DMS53 (cell line): ENCODE data around the gene TNFAIP8L1.

Source experiments
- DNase-seq: peaks from one replicate; lab custom pipeline; 2025; lab: John Stamatoyannopoulos, UW

The TNFAIP8L1 gene

DNA sequence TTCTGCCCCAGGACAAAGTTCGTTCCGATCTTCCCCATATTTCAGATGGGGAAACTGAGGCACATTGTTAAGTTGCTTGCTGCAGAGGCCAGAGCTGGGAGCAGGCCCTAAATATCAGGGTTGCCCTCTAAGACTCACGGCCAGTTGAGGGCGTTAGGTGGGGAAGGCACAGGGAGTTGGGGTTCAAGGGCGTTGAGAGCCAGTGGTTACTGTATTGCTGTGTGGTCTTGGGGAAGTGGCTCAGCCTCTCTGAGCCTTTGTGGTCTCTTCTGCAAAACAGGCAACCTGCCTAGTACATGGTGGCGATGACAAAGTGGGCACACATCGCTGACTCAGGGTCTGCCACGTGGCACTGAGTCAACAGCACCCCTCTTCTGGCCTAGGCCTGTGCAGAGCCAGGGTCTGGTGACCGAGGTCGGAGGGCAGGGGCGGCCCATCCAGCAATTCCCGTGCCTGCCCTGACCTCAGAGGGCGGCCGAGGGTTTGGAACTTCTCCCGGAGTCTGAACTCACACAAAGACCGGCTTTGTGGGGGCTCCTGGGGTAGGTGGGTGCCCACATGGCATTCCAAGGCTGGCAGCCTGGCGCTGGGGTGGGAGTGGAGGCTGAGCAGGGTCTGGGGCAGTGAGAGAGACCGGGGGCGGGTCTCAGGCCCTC lies 10.2 kb downstream of the TNFAIP8L1 start:
- DNase-seq = no peak

- DNase-seq = no peak
Measured at GRCh38 chr19:4650159-4650558, 10.8 kb downstream of the TNFAIP8L1 start.

GRCh38 chr19:4652075-4652474 lies 12.8 kb downstream of the TNFAIP8L1 start:
- no peak for DNase-seq

DNA sequence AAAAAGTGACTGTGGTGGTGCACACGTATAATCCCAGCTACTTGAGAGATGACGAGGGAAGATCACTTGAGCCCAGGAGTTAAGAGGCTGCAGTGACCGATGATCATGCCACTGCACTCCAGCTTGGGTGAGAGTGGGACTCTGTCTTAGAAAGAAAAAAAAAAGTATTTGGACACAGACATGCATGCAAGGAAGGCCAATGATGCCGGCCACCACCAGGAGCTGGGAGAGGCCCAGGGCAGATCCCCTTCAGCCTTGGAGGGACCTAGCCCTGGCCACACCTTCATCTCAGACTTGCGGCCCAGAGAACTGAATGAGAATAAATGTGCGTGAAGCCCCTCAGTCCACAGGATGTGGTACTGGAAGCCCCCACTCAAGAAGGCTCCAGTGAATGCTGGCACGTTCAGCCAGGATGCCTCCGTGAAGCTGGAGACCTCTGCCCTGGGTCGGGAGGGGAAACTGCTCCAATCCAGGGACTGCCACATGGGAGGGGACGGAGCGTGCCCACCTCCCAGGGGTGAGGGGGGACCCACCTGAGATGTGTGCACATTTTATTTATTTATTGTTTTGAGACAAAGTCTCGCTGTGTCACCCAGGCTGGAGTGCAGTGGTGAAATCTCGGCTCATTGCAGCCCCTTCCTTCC lies 14.6 kb downstream of the TNFAIP8L1 start:
- DNase-seq = peak; percentile 17

DNA sequence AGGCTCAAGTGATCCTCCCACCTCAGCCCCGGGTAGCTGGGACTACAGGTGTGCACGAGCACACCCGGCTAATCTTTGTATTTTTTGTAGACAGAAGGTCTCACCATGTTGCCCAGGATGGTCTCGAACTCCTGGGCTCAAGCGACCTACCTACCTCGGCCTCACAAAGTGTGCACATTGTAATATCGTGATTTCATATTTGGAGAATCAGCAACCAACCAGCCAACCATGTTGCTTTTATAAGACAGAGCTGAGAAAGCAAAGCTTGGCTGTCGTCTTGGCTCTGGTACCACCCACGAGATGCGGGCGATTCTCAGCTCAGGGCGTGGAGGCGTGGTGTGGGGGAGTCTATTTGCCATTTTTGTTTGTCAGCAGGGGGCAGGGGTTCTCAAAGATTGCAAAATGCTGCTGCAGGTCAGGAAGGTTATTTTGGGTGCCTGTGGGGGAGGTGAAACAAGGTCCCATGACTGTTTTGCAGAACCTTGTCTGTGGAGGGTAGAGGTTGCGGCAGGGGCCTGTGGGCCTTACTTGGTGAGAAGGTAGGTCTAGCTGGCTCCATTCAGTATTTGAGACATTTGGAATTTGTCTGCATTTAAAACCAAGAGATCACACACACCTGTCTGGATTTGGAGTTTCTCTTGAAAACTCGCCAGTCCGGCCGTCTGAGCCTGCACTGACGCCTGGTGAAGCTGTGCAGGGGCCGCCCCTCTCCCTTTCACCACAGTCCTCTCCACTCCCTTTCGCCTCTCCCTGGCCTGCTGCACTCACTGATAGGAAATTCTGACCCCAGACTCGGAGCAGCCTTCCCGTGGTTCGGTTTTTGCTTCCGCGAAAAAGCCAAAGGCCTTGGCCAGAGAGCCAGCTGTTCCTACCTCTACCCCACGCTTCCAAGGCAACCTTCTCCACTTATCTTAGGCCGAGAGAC lies 15.4 kb downstream of the TNFAIP8L1 start:
- DNase-seq = no peak

GRCh38 chr19:4656102-4656501 lies 16.8 kb downstream of the TNFAIP8L1 start:
- DNase-seq = no peak

- DNase-seq = no peak
Measured at GRCh38 chr19:4657262-4657661, 17.9 kb downstream of the TNFAIP8L1 start.

DNA sequence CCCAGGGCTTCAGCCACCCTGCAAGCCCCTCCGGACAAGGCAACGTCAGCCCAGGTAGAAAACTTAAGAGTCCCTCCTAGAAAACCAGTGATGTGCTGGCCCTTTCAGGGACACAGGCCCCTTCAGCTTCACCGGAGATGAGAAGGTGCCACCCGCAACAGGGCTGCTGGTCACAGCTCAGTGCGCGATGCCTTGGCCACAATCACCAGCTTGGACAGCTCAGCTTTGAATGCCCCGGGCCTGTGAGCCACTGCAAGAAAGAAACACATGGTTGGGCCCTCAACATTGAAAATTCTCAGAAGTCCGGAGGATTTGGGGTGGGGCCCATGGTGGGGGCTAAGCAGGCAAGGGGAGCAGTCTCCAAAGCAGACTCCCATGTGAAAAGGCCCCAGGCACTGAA lies 18.5 kb downstream of the TNFAIP8L1 start:
- no peak for DNase-seq

DNA sequence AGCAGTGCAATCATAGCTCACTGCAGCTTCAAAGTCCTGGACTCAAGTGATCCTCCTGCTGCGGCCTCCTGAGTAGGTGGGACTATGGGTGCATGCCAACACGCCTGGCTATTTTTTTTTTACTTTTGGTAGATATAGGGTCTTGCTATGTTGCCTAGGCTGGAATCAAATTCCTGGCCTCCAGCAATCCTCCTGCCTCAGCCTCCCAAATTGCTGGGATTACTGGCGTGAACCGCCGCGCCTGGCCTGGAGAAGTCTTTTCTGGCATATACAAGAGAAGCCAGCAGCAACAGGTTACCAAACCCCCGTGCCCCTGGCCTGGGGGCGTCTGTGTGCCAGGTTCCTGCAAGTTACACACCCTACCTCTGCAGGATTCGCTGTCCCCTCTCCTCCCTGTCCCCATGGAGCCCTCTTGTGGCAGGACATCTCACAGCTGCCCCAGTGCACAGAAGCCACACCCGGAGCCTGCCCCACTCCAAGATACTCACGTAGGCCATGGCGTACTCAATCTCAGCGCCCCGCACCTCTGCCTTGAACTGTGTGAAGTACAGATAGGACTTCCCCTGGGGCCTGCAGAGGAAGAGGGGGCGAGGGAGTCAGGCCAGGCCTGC lies 21.0 kb downstream of the TNFAIP8L1 start:
- DNase-seq = peak; percentile 62

GRCh38 chr19:4660993-4661392 lies 21.7 kb downstream of the TNFAIP8L1 start:
- DNase-seq = no peak

DNA sequence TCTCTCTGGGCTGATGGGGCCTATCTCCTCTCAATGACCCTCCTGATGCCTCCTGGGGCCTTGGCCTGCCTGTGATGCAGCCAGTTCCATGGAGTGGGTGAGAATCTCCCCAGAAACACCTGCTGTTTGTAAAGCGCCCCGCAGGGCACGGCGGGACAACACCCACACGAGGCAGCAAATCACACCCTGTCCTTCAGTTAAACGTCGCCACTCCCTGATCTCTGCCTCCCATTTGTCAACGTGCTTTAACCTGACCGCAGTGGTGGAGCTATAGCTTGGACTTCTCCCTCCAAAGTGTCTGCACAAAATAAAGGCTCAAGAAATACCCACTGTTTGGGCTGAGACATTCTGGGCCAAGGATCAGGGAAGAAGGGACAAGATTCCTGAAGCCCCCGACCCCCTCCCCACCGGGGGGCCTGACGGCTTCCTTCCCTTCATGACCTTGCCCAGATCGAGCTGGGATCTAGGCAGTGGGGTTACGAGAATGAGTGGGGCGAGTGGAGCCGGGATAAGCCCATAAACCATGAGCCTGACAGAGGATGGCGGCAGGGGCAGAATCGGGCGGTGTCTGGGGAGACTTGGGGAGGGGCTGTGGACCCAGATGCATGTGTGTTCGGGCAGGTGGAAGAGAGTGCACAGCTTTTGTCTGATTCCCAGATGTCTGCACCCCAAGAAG lies 22.8 kb downstream of the TNFAIP8L1 start:
- no peak for DNase-seq

DNA sequence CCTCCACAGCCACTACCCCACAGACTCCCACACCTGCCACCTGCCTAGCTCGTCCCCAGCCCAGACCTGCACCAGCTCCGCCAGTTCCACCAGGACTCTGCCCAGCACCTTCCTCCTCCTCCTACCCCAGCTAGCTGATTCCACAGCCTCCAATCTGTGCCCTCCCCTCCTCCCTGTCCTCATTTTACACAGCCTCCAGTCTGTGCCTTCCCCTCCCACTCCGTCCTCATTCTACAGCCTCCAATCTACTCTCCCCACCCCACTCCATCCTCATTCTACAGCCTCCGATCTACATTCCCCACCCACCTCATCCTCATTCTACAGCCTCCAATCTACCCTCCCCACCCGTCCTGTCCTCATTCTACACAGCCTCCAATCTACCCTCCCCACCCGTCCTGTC lies 23.5 kb downstream of the TNFAIP8L1 start:
- no peak for DNase-seq

DNA sequence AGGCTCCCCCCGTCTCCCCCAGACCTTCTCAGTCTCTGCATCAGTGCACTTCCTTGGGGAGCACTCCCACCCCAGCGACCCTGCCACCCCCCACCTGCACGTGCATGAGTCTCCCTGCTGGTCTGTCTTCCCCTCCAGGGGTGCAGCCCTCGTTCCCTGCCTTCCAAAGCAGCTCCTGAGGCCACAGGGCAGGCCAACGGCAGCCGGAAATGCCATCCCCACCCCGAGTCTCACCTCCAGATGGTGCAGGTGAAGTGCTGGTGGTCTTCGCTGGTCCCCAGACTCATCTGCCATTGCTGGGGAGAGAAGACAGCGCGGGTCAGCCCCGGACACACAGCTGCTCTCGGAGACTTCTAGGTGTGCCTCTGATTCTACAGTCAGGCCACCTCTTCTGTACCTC lies 25.3 kb downstream of the TNFAIP8L1 start:
- DNase-seq = no peak

DNA sequence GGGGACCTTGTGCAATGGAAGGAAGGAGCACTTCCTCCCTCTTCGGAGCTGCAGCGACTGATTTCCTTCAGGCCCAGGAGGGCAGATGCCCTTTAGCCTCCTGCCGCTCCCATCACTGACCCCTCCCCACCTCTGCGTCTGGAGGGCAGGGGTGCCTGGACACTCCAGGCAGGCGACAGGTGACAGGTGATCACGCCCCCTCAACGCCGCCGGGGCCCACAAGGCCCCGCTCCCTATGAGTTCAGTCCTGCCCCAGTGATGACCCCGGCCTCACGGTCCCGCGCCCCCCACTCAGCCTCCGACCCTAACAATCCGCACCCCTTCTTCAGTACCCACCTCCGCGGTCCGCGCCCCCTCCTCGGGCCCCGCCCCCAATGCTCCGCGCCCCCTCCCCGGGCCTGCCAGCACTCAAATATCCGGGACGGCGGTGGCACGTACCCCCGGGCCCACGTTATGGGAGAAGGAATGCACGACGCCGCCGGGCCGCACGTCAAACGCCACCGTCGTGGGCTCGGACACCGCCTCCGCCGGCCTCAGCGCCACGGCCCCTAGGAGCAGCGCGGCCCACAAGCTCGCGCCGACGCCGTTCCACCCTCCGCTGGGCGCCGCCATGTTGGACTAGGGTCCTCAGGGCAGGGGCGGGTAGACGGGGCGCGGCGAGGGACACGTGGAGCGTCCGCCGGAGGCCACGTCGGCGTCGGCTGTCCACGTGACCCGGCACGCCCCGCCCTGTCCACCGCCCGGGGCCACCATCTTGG lies 30.6 kb downstream of the TNFAIP8L1 start, which contains the start of gene MYDGF:
Gene MYDGF, minus strand, starts transcription at position 620 of the 758 bp plus-strand sequence. Its CDS starts 8 bp downstream, at position 612.
- DNase-seq = peak; percentile 94

DNA sequence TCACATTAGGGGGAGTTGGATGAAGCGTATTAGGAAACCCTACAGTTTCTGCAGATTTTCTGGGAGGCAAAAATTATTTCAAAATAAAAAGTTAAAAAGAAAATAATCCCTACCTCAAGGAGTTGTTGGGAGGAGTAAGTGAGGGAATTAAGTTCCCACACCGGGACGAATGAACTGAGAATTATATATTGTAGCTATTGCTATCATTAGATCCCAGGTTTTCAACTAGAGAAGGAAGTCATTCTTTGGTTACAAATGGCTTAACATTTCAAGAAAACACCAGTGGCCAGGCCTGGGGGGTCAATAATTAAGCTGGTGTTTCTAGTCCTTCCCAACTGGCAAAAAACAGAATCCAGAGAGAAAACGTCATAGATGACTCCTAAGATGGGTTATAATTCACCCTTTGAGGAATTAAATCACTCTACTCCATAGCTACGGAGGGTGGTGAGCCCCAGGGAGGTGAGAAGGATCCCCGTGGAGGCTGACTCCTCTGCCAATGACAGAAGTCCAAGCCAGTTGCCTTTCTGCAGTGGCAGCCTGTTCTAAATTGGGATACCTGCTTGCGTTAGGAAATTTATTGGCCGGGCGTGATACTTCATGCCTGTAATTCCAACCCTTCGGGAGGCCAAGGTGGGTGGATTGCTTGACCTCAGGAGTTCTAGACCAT lies 32.0 kb downstream of the TNFAIP8L1 start:
- DNase-seq = no peak

DNA sequence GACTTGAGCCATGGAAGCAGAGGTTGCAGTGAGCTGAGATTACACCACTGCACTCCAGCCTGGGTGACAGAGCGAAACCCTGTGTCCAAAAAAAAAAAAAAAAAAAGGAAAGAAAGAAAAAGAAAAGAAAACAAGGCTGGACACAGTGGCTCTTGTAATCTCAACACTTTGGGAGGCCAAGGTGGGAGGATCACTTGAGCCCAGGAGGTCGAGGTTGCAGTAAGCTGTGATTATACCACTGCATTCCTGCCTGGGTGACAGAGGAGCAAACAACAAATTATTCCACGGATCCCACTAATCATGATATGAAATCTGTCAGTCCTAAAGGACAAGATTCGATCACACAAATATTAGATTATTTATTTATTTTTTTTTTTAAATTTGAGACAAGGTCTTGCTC lies 33.9 kb downstream of the TNFAIP8L1 start:
- no peak for DNase-seq

GRCh38 chr19:4673726-4674125 lies 34.4 kb downstream of the TNFAIP8L1 start:
- no peak for DNase-seq

- DNase-seq = no peak
Measured at GRCh38 chr19:4675346-4675745, 36.0 kb downstream of the TNFAIP8L1 start.

- peak; percentile 59 for DNase-seq
Measured at GRCh38 chr19:4676955-4677731, 37.8 kb downstream of the TNFAIP8L1 start.
